GM19035 (cell line): Measurements from ENCODE around the gene DNASE2B.

ENCODE experiments used
- ATAC-seq: cut with Tn5 transposase; IDR thresholded peaks from one replicate; pipeline ENCODE4 v1.9.1; 2021; ENCODE audit not compliant: unreplicated experiment

DNASE2B gene

GRCh38 chr1:84410328-84411095, 12.2 kb downstream of the DNASE2B start:
- no peak for ATAC-seq

- no peak for ATAC-seq
Measured at GRCh38 chr1:84412316-84412942, 14.1 kb downstream of the DNASE2B start.

- ATAC-seq = no peak
Measured at GRCh38 chr1:84415396-84415795, 17.1 kb downstream of the DNASE2B start.

GRCh38 chr1:84422909-84423308, 24.6 kb downstream of the DNASE2B start:
- ATAC-seq = no peak

GRCh38 chr1:84424513-84425149, 26.3 kb downstream of the DNASE2B start:
- no peak for ATAC-seq

GRCh38 chr1:84425150-84425896, 27.0 kb downstream of the DNASE2B start:
- no peak for ATAC-seq

- ATAC-seq = no peak
Measured at GRCh38 chr1:84426376-84426775, 28.1 kb downstream of the DNASE2B start.

- ATAC-seq = no peak
Measured at GRCh38 chr1:84427250-84428188, 29.2 kb downstream of the DNASE2B start.

GRCh38 chr1:84428235-84428634, 30.0 kb downstream of the DNASE2B start:
- ATAC-seq = no peak

- no peak for ATAC-seq
Measured at GRCh38 chr1:84429231-84429630, 30.9 kb downstream of the DNASE2B start.

GRCh38 chr1:84430546-84430945, 32.3 kb downstream of the DNASE2B start:
- ATAC-seq = no peak

- peak; percentile 53 for ATAC-seq
Measured at GRCh38 chr1:84433258-84434080, 35.2 kb downstream of the DNASE2B start.

- peak; percentile 3 for ATAC-seq
Measured at GRCh38 chr1:84434081-84434769, 35.9 kb downstream of the DNASE2B start.

- ATAC-seq = no peak
Measured at GRCh38 chr1:84434801-84435549, 36.7 kb downstream of the DNASE2B start.

GRCh38 chr1:84436876-84437655, 38.8 kb downstream of the DNASE2B start:
- ATAC-seq = no peak

- peak; percentile 99 for ATAC-seq
Measured at GRCh38 chr1:84442256-84442655, 44.0 kb downstream of the DNASE2B start.
